Measurements from ENCODE around the gene CCDC60.

The CCDC60 gene

DNA sequence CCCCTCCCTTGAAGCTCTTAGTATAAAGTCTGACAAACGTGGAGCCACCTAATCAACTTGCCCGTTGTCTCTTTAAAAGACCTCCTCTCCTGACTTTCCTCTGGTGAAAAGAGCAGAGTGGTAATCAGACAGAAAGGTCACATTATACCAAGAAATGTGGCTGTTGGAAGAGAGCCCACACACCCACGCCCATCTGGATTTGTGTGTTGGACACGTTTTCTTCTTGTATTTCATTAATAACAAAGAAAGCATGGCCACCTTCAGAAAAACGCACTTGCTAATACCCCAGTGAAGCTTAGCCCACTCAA, 41.3 kb downstream of the CCDC60 start:
- in situ Hi-C loops (cut with MboI; ENCODE audit: low pct_unique_long_range_greater_than_20kb, low sequenced_read_pairs): no loop called here
- DNase-seq: no peak

DNA sequence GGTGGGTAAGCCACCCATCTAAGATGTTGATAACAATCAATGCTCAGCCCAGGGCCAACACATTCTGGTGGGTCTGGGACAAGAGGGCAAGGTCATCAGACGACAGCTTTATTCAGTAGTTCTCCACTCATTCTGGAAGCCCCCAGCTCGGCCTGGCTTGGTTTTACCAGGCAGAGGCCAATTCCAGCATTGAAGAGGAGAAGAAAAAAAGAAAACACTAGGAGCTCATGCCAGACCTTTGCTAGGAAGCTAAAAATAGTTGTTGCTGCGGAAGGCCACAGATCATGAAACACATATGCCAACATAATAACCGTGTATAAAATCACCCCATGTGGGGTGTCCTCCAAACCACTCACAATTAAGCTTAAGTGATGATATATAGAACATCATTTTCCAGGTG, 44.4 kb downstream of the CCDC60 start:
- DNase-seq: no peak
- in situ Hi-C loops (cut with MboI; ENCODE audit: low pct_unique_long_range_greater_than_20kb, low sequenced_read_pairs): no loop called here

DNA sequence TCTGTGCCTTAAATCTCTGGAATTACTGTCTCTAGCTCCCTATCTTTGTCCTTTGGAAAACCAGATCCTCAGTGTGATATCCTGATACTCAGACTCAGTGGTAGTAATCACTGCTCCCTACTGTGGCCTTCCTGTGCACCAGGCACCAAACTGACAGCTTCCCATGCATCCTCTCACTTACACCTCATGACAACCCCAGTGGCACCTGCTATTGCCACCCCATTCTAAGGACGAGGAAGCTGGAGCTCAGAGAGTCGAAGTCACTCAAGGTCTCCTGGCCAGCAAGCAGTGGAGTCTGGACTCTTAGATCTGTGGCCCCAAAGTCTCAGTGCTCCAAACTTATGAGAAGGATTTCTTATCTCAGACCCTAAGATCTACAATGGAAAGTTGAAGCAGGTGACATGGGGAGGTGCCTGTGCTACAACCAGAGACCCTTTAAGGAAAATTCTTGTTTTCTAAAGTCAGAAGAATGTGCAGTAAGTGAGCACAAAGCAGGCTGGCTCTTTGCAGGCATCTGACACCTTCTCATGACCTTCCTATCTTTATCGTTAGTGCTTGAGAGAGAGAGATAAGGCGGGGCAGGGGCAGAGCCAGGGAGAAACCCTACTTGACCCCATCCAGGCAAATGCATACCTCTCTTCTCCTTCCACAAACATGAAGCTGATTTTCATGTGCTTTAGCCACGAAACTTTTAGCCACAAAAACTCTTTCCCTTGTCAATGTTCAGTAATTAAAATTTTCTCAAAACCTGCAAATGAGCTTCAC, 47.1 kb downstream of the CCDC60 start:
- no peak for DNase-seq
- in situ Hi-C loops (cut with MboI; ENCODE audit: low pct_unique_long_range_greater_than_20kb, low sequenced_read_pairs): no loop called here

DNA sequence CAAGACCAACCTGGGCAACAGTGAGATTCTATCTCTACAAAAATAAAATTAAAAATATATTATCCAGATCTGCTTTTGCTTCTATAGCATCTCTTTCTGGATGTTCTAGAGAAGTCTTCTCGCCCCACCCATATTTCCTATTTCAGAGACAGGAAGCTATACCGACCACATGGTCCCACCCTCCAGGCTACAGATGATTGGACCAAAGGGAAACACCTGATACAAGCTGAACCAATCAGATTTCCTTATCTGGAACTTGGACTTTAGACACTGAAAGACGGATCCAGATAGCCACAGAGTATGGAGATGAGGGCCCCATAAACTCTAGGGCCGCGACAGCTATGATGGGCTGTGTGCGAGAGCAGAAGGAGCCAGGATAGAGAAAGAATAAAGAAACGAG, 48.7 kb downstream of the CCDC60 start:
- in situ Hi-C loops (cut with MboI; ENCODE audit: low pct_unique_long_range_greater_than_20kb, low sequenced_read_pairs): no loop called here
- no peak for DNase-seq

DNA sequence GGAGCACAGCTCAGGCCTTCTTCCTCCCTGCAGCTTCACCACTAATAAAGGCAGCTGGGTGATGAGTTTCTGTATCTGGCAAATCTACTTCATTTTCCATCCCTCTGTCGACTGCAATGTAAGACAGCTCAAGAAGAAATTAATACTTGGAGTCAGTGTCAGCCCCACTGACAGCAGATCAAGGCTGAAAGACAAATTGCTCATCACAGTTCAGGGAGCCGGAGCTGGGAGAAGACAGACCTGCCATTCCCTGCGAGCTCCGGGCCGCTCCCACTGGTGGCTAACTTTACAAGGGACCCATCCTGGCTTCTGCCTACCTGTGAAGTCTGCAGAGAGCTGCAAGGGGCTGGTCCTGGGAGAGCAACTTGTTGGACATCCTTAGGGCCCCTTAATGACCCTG, 49.8 kb downstream of the CCDC60 start:
- DNase-seq: no peak
- in situ Hi-C loops (cut with MboI; ENCODE audit: low pct_unique_long_range_greater_than_20kb, low sequenced_read_pairs): no loop called here

DNA sequence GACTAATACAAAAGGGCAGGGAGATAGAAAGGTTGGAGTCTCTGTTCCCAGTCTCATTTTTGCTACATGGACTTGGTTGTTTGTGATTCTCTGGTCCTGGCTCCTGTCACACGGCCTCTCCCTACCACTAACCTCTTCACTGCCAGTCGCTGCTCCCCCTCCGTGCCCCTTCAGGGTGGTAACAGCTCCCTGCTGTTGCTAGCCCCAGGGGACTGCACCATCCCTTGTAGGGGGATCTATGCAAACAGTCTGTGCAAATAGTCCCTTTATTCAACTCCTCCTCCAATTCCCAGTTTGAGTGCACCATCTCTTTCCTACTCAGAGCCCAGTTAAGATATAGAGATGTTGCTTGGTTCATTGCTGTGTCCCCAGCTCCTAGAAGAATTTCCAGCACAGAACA, 51.1 kb downstream of the CCDC60 start:
- no peak for DNase-seq
- in situ Hi-C loops (cut with MboI; ENCODE audit: low pct_unique_long_range_greater_than_20kb, low sequenced_read_pairs): no loop called here

DNA sequence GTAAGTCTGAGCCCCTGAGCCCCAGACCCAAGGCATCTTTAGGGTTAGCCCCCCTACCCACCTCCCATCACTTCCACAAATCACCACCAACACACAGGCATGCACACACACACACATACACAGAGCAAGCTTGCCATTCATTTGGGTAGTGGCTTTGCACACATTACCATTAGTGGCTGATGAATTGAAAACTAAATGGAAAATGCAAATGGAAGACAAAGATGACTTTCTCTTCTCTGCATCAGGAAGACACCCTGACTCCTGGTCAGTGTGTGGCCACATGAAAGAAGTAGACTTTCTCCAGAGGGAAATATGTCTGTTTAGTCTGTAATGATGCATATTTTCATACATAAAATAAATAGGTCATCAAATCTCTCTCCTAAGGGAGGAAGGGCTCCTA, 55.2 kb downstream of the CCDC60 start:
- no peak for DNase-seq
- in situ Hi-C loops (cut with MboI; ENCODE audit: low pct_unique_long_range_greater_than_20kb, low sequenced_read_pairs): no loop called here

DNA sequence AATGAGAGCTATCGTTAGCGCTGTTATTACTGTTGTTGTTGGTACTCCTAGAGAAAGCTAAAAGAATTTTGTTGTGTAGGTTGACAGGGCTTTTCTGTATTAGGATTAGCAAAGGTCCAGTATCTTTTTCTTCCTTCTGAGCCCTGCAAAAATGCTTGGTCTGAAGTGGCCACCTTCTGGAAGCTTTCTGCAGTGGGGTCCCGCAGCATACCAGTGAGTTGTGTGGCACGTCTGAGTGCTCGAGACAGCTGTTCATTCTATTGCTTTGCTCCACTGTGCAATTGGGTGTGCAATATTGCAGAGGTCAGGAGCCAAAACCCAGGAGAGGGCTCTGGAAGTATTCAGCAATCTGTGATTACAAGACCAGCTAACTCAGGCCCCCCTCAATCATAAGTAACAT, 57.1 kb downstream of the CCDC60 start:
- in situ Hi-C loops (cut with MboI; ENCODE audit: low pct_unique_long_range_greater_than_20kb, low sequenced_read_pairs): no loop called here
- DNase-seq: no peak

DNA sequence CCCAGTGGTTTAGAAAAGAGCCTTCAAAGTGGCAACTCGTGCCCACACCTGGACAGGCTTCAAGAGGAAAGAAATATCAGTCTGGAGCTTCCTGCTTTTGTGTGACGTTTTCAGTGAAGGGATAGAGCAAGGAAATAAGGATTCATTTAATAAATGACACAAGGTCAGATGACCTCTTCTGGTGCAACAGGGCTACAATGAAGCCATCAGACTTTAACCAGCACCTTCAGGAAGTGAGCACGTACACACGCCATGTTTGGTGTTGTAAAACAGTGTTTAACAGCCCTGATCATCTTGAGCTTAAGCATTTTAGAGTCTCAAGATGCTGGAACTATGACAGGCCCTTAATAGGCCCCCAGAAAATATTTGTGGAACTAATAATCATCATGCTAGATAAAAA, 59.1 kb downstream of the CCDC60 start:
- no peak for DNase-seq
- in situ Hi-C loops (cut with MboI; ENCODE audit: low pct_unique_long_range_greater_than_20kb, low sequenced_read_pairs): no loop called here

DNA sequence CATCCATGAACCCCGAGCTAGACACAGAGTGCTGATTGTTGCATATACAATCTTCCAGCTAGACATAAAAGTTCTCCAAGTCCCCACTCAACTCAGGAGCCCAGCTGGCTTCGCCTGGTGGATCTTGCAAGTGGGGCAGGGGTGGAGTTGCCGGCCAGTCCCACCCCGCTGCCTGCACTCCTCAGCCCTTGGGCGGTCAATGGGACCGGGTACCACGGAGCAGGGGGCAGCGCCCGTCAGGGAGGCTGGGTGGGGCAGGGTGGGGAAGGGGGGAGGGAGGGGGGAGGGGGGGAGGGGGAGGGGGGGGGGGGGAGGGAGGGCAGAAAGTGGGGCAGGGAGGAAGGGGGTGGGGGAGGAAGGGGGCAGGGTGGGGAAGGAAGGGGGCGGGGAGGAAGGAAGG, 63.0 kb downstream of the CCDC60 start:
- in situ Hi-C loops (cut with MboI; ENCODE audit: low pct_unique_long_range_greater_than_20kb, low sequenced_read_pairs): no loop called here
- no peak for DNase-seq

DNA sequence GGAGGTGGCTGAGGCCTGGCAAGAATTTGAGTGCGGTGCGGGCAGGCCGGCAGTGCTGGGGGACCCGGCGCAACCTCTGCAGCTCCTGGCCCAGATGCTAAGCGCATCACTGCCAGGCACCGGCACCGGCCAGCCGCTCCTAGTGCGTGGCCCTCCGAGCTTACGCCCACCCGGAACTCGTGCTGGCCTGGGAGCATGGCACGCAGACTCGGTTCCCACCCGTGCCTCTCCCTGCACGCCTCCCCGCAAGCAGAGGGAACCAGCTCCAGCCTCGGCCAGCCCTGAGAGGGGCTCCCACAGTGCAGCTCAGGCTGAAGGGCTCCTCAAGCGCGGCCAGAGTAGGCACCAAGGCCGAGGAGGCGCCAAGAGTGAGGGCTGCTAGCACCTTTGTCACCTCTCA, 63.7 kb downstream of the CCDC60 start:
- no peak for DNase-seq
- in situ Hi-C loops (cut with MboI; ENCODE audit: low pct_unique_long_range_greater_than_20kb, low sequenced_read_pairs): no loop called here

DNA sequence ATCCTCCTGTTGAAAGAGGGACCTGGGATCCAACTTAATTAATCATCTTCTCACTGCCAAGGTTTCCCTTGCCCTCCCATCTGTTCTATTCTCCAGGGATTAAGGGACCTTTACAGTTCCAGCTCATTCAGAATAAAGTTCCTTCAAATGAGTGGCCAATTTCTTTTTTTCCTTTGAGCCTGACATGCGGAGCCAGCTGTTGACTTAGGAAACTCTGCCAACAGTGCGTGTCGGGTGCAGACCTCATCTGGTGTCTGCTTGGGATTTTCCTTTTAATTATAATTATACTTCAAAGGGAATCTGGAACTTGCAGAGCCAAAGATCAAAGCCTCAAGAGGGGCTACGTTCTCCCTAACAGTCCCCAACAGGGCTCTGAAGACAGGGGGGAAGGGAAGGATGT, 64.8 kb downstream of the CCDC60 start:
- DNase-seq: no peak
- in situ Hi-C loops (cut with MboI; ENCODE audit: low pct_unique_long_range_greater_than_20kb, low sequenced_read_pairs): no loop called here

DNA sequence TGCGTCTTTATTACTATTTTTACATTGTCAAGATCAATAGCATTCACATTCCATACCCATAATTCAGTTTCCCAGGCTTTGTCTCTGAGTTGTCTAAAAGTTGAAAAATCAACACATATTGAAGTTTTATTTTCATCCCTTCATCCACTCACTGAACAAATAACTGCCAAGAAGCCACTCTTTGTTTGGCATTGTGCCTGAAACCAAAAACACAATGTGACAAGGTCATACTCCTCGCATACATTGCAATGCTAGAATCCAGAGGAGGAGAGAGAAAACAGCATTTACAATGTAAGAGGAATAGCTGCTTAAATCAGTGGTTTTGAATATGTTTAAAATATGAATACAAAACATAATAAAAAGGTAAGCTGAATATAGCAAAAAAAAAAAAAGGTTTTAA, 71.8 kb downstream of the CCDC60 start:
- in situ Hi-C loops (cut with MboI; ENCODE audit: low pct_unique_long_range_greater_than_20kb, low sequenced_read_pairs): no loop called here
- no peak for DNase-seq

DNA sequence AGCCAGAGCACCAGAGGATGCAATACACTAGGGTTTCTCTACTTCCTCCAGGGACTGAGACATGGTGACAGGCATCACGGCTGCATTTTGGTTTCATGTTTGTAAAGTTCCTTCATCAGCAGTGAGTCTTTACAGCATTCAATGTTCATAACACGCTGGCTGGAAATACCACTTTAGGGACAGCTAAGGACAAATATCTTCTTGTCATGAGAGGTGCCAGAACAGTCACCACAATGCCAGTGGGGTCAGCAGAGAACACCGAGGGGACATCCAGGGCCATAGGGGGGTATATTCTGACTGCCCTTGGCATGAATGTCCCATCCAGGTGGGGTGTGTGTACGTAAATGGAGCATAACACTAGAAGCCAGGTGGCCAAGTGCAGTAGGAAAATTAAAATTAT, 72.3 kb downstream of the CCDC60 start:
- in situ Hi-C loops (cut with MboI; ENCODE audit: low pct_unique_long_range_greater_than_20kb, low sequenced_read_pairs): no loop called here
- DNase-seq: no peak

DNA sequence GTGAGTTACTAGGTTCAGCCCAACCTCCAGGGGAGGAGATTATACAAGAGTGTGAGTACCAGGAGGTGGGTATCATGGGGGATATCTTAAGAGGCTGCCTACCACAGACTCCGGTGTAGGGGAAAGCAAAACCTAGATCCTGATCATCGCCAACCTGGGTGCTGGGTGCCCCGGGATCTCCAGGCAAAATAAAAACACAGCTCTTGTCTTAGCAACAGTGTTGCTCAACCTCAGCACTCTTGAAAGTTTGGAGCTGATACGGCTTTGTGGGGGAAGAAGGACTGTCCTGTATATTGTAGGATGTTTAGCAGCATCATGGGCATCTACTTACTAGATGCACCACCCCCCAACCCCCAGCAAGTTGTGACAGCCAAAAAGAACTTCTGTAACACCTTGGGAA, 74.5 kb downstream of the CCDC60 start:
- no peak for DNase-seq
- in situ Hi-C loops (cut with MboI; ENCODE audit: low pct_unique_long_range_greater_than_20kb, low sequenced_read_pairs): no loop called here

DNA sequence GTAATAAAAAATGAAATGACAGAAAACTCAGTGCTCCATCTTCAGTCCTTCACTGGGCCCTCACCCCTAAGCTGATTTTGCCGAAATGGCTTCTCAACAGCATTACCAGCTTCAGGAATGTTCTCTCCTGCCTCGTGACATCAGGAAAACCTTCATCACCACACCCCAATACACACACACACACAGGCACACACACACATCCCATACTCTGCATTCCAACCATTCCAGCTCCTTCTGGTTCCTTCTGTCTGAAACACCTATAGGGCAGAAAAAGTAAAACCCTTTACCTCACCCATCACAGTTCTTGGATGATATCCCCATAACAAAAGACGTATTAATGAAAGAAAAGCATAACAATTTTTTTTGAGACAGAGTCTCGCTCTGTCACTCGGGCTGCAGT, 75.9 kb downstream of the CCDC60 start:
- in situ Hi-C loops (cut with MboI; ENCODE audit: low pct_unique_long_range_greater_than_20kb, low sequenced_read_pairs): no loop called here
- no peak for DNase-seq

DNA sequence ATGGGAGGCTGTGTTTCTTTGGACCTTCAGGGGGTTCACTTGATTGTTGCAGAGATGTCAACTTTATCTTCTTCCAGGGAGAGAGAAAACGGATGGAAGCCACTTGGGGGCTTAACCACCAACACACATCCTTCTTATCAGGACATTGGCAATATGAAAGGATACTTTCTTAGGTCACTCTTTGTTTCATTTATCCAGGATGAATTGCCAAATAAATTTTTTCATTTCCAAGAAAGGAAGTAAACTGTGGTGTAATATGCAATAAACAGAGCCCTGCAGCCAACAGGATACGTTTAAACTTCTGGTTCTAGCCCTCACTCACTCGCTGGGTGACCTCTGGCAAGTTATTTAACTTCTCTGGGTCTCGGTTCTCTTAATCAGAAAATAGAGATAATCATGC, 77.8 kb downstream of the CCDC60 start:
- in situ Hi-C loops (cut with MboI; ENCODE audit: low pct_unique_long_range_greater_than_20kb, low sequenced_read_pairs): no loop called here
- no peak for DNase-seq

DNA sequence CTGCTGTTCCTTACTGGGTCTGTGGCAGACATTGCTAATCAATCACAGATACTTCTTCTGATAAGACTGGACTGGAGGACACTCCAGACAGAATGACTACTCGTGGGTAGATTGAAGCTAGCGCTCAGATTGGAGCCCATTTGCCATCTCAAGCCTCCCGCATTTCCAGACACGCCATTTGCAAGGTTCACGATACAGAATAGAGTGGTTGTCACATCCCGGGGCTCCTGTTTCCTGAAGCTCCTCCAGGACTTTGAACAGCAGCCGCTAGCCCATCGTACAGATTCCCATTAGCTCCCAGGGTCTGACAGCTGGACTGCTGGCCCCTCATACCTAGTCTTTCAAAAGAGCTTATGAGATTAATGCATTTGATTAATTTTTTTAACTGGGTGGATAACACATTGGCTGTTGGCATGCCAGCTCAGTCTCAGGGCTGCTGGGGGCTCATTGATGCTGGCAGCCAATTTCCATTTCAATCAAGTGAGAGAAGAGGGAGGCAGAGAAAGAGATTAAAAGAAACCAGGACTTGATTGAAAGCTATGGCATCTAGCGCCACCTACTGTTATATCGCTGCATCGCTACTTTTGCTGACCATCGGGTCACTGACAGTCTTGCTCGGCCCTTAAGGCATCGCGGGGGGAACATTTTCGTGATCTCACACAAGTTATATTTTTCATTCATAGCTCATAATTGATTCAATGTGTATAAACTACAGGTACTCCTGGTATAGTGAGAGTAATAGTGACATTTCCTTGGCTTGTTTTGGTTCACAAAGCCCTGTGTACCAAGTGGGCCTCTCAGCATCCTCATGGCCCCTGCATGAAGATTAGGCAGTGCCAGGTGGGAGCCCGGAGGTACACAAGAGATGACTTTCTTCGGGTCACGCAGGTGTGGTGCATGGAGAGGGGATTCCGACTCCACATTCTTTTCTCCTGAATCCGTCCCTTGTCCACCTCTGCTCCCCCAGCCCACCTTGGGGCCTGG, 78.6 kb downstream of the CCDC60 start:
- in situ Hi-C loops (cut with MboI; ENCODE audit: low pct_unique_long_range_greater_than_20kb, low sequenced_read_pairs): no loop called here
- peak; percentile 74 for DNase-seq

DNA sequence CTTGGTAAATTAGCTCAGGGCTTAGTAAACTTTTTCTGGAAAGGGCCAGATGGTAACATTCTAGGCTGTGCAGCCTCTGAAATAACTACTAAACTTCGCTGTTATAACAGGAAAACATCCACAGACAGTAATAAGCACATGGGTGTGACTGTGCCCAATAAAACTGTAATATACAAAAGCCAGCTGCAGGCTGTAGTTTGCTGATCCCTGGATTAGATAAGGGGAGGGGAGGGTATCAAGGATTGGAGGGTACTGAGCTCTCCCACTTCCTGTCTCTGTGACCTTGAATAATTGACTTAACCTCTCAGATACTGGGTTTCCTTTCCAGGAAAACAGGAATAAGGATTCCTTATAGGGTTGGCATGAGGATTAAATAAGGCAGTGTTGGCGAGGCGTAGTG, 81.2 kb downstream of the CCDC60 start:
- in situ Hi-C loops (cut with MboI; ENCODE audit: low pct_unique_long_range_greater_than_20kb, low sequenced_read_pairs): no loop called here
- no peak for DNase-seq

DNA sequence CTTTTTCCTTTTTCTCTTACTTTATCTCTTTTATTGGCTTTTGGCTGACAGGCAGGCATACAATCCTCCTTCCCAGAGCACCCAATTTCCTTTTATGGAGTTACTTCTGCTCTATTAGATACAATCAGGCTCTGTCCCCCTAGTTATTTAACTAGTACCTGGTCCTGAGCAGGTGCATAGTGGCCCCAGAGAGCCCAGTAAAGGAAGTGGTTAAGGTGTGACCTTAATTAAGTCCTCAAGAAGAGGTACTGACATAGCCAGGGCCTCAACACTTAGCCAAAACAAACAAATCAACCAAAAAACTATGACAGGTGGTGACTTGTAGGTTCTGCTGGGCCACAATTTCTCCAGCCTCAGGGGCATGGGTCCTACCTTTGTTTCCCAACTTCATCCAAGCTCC, 82.9 kb downstream of the CCDC60 start:
- in situ Hi-C loops (cut with MboI; ENCODE audit: low pct_unique_long_range_greater_than_20kb, low sequenced_read_pairs): no loop called here
- DNase-seq: no peak

DNA sequence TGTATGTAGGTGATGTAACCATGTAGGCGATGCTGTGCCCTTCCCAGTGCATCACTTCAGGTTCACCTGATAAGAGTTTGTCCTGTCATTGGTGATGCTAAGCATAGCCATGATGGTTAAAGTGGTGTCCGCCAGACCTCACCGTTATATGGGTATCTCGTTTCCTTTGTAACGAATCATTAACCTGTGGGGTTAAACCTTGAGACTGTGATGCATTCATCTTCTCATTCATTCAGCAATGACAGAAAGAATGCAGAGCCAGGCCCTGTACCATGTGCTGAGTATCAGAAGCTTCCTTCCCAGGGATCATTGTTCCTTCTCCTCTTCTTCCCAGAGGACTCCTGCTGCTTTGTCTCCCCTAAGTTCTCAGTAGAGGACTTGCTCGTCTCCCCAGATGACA, 84.9 kb downstream of the CCDC60 start:
- in situ Hi-C loops (cut with MboI; ENCODE audit: low pct_unique_long_range_greater_than_20kb, low sequenced_read_pairs): no loop called here
- DNase-seq: no peak
